Posterior vena cava (tissue), 2 donors: ENCODE results near the gene PDPR. TPM values are rescaled to one million over a fixed set of nuclear protein-coding genes. Genes with fewer than 3 reads are reported as not detected.
"Not testable (repeated sequence)": the region's sequence is repeated elsewhere in the genome, so short reads cannot be mapped to it uniquely, and the experiment has no call there.

Experiments
- DNase-seq: peaks from one replicate; pipeline ENCODE4 v3.0.0-alpha.2; 2020; ENCODE audit warnings: low spot score
- intact Hi-C, 2 donors: fragments of 100-400 bp; cut with DNase I; formaldehyde crosslinking; loops; one replicate each; pipeline versions ENCODE4 v1.14.1 to v1.14.2; 2022 to 2023
- total RNA-seq, 2 donors: library from RNA; stranded (reverse); fragmentation: NEBNext Ultra II Directional; extraction: Animal tissue kit (Norgen Biotek cat#: 25700); gene quantifications; one replicate each; pipeline ENCODE4 v1.2.1, GENCODE V29; 2021
- donor health status: DM: yes; HTN: yes; CAD: no.
- donor health status: DM: yes; HTN: yes; CAD: no.

PDPR gene
- total RNA-seq, 2 donors from 2014 or later = 26.0 to 28.8 TPM

- intact Hi-C loops, DNase-seq: not testable (repeated sequence)
Observed at GRCh38 chr16:70199170-70199569, 85.0 kb downstream of the PDPR start.

- intact Hi-C loops, DNase-seq: not testable (repeated sequence)
Observed at GRCh38 chr16:70200063-70200462, 85.9 kb downstream of the PDPR start.

GRCh38 chr16:70203508-70203907 lies 89.4 kb downstream of the PDPR start:
- intact Hi-C loops, DNase-seq: not testable (repeated sequence)

GRCh38 chr16:70204010-70204409 lies 89.9 kb downstream of the PDPR start:
- intact Hi-C loops, DNase-seq: not testable (repeated sequence)

- intact Hi-C loops, DNase-seq: not testable (repeated sequence)
Observed at GRCh38 chr16:70204668-70205405, 90.7 kb downstream of the PDPR start.

GRCh38 chr16:70206382-70206781 lies 92.2 kb downstream of the PDPR start:
- intact Hi-C loops, DNase-seq: not testable (repeated sequence)

Other genes starting within 250 kb of the PDPR start
- under 1 TPM in 1 of 2 donors, not detected in 1; 0.43 TPM for gene CLEC18A, start 163.0 kb upstream of the PDPR start, total RNA-seq
- under 1 TPM in 1 of 2 donors, not detected in 1; 0.28 TPM for gene CLEC18C, start 59.5 kb downstream of the PDPR start, total RNA-seq
- 10 to 100 TPM; 17.2 to 20.6 TPM for gene EXOSC6, start 137.6 kb downstream of the PDPR start, total RNA-seq
- 10 to 100 TPM; 77.2 to 86.3 TPM for gene AARS1, start 175.2 kb downstream of the PDPR start, total RNA-seq
- gene DDX19B, start 184.9 kb downstream of the PDPR start, total RNA-seq = 10 to 100 TPM; 18.8 to 20.2 TPM
- 10 to 100 TPM; 29.9 to 31.9 TPM for gene DDX19A, start 232.6 kb downstream of the PDPR start, total RNA-seq